ENCODE measurements around the gene RAP1A.

Gene RAP1A

DNA sequence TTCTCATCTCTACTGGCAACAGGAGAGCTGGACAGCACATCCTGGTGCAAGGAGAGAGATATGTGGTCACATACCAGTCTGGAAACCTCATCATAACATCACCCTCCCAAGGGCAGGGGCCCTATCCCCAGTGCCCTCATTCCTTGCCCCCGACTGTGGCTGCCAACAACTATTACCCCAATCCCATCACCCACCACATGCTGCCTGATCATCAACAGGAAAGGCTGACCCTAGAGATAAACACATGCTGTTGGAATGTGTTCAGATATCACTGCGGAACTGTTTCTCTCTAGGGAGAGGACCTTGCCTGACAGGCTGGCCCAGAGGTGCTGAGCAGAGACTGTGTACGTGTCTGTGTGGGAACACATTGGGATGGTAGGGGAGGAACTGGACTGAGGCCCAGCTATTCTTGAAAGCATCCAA, 124.1 kb downstream of the RAP1A start:
- no peak overlapping the region for H3K27ac Mint-ChIP-seq
- no peaks in the 10 kb centered on the region for H3K36me3 Mint-ChIP-seq (ENCODE audit: low read depth)
- peaks cover 45% of the 10 kb centered on the region for H3K27me3 Mint-ChIP-seq (ENCODE audit: low read depth)
- H3K4me1 Mint-ChIP-seq (ENCODE audit: low read depth) = peaks cover 17% of the 10 kb centered on the region
- H3K9me3 Mint-ChIP-seq = no peaks in the 10 kb centered on the region
- no peak overlapping the region for H3K4me3 Mint-ChIP-seq

GRCh38 chr1:111745675-111746613, 126.4 kb downstream of the RAP1A start:
- Mint-ChIP-seq H3K27me3 (ENCODE audit: low read depth) (peaks cover 39% of the 10 kb centered on the region), H3K36me3 (ENCODE audit: low read depth) (no peaks in the 10 kb centered on the region), H3K27ac (no peak overlapping the region)

GRCh38 chr1:111746614-111746999, 127.0 kb downstream of the RAP1A start:
- H3K36me3 Mint-ChIP-seq (ENCODE audit: low read depth) = no peaks in the 10 kb centered on the region
- H3K4me3 Mint-ChIP-seq = no peak overlapping the region
- peaks cover 39% of the 10 kb centered on the region for H3K27me3 Mint-ChIP-seq (ENCODE audit: low read depth)
- H3K9me3 Mint-ChIP-seq = no peaks in the 10 kb centered on the region
- peaks cover 4% of the 10 kb centered on the region for H3K4me1 Mint-ChIP-seq (ENCODE audit: low read depth)
- no peak overlapping the region for H3K27ac Mint-ChIP-seq

More at GRCh38 chr1:111745675-111746613, 126.4 kb downstream of the RAP1A start:
- Mint-ChIP-seq H3K4me1 (ENCODE audit: low read depth) (peaks cover 5% of the 10 kb centered on the region), H3K9me3 (no peaks in the 10 kb centered on the region), H3K4me3 (no peak overlapping the region)

DNA sequence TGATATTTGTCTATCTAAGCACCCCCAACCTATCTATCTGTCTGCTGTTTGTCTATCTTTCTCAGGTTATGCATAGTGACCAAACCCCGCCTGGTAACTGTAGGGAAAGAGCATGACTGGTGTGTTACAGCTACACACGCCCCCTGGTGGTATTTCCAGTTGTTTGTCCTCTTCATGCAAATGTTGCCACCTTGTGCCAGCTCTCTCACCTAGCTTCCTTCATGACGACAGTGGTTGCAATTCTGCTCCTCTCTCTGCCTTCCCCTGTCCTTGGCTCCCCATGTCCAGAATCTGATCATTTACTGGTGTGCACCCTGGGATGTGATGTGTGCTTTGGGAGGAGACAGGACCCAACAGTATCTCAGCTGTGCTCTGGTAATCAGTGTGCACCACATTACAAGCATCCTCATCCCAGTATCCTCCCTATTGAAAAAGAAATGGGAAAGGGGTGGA, 127.7 kb downstream of the RAP1A start:
- Mint-ChIP-seq H3K27me3 (ENCODE audit: low read depth) (peaks cover 37% of the 10 kb centered on the region), H3K4me3 (no peak overlapping the region), H3K36me3 (ENCODE audit: low read depth) (no peaks in the 10 kb centered on the region), H3K27ac (no peak overlapping the region), H3K4me1 (ENCODE audit: low read depth) (peaks cover 6% of the 10 kb centered on the region), H3K9me3 (no peaks in the 10 kb centered on the region)

DNA sequence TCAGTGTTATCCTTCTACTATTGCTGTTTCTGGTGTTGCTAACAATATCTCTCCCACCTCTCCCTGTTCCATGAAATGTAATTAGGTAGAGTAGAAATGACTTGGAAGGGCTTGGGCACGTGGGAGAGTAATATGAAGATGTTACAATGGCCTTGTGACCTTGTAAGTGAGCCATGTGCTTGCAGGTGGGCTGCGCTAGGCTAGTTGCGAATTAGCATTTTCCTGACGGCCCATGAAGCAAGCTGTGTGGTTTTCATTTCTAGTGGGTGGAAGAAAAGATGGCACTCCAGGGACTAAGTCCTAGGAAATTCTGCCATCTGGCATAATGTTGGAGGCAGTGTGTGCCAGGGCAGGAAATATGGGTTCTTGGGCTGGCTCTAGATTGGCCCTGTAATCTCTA, 128.4 kb downstream of the RAP1A start:
- Mint-ChIP-seq H3K36me3 (ENCODE audit: low read depth) (no peaks in the 10 kb centered on the region), H3K27ac (no peak overlapping the region), H3K9me3 (no peaks in the 10 kb centered on the region), H3K4me1 (ENCODE audit: low read depth) (peaks cover 6% of the 10 kb centered on the region), H3K4me3 (no peak overlapping the region), H3K27me3 (ENCODE audit: low read depth) (peaks cover 33% of the 10 kb centered on the region)

DNA sequence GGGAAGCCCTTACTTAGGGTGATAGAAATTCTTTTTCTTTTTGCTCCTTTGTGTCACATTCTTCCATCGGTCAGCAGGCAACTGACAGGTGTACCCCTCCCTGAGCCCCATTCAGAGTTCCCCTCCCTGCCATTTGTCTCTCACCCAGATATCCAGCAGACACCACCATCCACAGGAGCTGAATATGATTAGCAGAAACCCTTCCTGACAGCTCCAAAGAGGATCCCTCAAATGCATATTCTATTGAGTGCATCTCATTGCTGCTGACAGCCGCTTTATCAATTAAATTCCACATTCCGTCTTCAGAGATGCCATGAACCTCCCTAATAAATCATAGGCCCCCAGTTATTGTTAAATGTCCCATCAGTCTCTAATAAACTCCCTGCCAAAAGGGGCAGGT, 130.0 kb downstream of the RAP1A start:
- Mint-ChIP-seq H3K4me3 (no peak overlapping the region), H3K36me3 (ENCODE audit: low read depth) (no peaks in the 10 kb centered on the region), H3K27me3 (ENCODE audit: low read depth) (peaks cover 30% of the 10 kb centered on the region), H3K27ac (no peak overlapping the region), H3K9me3 (no peaks in the 10 kb centered on the region), H3K4me1 (ENCODE audit: low read depth) (peaks cover 9% of the 10 kb centered on the region)

DNA sequence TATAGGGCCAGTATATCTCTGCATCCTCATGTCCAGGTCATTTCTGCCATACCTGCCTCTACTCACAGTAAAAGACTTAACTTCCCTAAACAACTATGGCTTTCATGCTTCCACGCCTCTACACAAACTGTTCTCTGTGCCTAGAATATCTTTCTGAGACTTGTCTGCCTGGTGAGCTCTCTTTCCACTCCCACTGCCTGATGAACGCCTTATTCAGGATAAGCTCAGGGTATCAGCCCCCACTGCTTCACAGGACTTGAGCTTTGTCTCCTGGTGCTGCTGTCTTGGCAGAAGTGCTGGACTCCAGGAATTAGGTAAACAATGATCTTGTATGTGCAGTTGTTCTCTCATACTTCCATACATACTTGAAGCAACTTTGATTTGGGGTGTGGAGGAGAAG, 131.3 kb downstream of the RAP1A start:
- Mint-ChIP-seq H3K36me3 (ENCODE audit: low read depth) (no peaks in the 10 kb centered on the region), H3K4me3 (no peak overlapping the region), H3K9me3 (no peaks in the 10 kb centered on the region), H3K4me1 (ENCODE audit: low read depth) (peaks cover 14% of the 10 kb centered on the region), H3K27ac (no peak overlapping the region), H3K27me3 (ENCODE audit: low read depth) (peaks cover 30% of the 10 kb centered on the region)

DNA sequence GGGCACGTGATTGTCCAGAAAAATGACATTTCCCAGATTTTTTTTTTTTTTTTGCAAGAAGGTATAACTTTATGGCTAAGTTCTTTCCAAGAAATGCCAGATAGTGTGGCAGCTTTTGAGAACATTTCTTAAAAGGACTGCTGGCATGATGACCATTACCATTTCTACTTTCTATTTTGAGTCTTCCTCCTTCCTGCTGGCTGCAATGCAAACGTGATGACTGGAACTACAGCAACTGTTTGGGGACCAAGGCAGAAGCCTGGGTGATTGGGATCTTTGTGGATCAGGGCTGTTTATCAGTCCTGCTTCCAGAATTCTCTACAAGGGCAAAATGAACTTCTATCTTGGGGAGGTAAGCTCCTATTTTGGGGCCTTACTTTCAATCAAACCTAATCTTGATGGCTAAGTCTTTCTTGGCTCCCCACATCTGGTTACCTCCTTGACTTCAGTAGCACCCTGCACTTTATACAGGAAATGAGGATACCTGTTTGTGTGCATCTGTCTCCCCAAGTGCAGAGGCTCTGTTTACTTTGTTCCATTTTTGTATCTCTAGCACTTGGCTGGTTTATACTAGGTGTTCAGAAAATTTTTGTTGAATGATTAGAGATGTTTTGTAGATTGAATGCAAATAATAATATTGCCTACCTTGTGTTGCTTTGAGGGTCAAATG, 132.5 kb downstream of the RAP1A start:
- Mint-ChIP-seq H3K36me3 (ENCODE audit: low read depth) (peaks cover 1% of the 10 kb centered on the region), H3K27ac (no peak overlapping the region), H3K4me1 (ENCODE audit: low read depth) (peaks cover 20% of the 10 kb centered on the region), H3K4me3 (no peak overlapping the region), H3K27me3 (ENCODE audit: low read depth) (peaks cover 30% of the 10 kb centered on the region), H3K9me3 (no peaks in the 10 kb centered on the region)

DNA sequence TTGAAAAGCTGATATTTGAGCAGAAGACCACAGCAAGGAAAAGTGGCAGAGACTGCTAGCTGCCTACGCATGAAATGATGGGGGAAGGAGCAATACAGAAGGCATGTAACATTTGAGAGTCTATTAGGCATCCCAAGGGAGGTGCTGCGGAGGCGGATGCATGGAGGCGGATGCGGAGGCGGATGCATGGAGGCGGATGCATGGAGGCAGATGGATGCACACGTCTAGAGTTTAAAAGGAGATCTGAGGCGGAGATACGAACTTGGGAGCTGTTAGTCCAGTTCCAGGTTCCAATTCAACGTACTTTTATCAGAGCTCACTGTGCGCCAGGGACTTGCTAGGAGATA, 135.4 kb downstream of the RAP1A start:
- Mint-ChIP-seq H3K4me1 (ENCODE audit: low read depth) (peaks cover 27% of the 10 kb centered on the region), H3K27ac (peak overlapping the region; percentile 90), H3K27me3 (ENCODE audit: low read depth) (peaks cover 25% of the 10 kb centered on the region), H3K9me3 (no peaks in the 10 kb centered on the region), H3K4me3 (peak overlapping the region; percentile 89), H3K36me3 (ENCODE audit: low read depth) (peaks cover 10% of the 10 kb centered on the region)

GRCh38 chr1:111755331-111756123, 135.9 kb downstream of the RAP1A start, which contains the start of gene DDX20:
TSS of gene DDX20 (plus strand) at chr1:111755901. CDS start at chr1:111755925, 24 bp downstream.
- Mint-ChIP-seq H3K27ac (peak within 1 kb of the TSS; percentile 99), H3K4me1 (ENCODE audit: low read depth) (peaks cover 30% of the 10 kb centered on the region), H3K36me3 (ENCODE audit: low read depth) (peaks cover 13% of the 10 kb centered on the region), H3K4me3 (peak within 1 kb of the TSS; percentile 89), H3K27me3 (ENCODE audit: low read depth) (peaks cover 24% of the 10 kb centered on the region), H3K9me3 (no peaks in the 10 kb centered on the region)

- Mint-ChIP-seq H3K4me3 (peak overlapping the region; percentile 89), H3K4me1 (ENCODE audit: low read depth) (peaks cover 30% of the 10 kb centered on the region), H3K27me3 (ENCODE audit: low read depth) (peaks cover 18% of the 10 kb centered on the region), H3K27ac (peak overlapping the region; percentile 99), H3K9me3 (no peaks in the 10 kb centered on the region), H3K36me3 (ENCODE audit: low read depth) (peaks cover 13% of the 10 kb centered on the region)
Observed at GRCh38 chr1:111756124-111756513, 136.5 kb downstream of the RAP1A start.

GRCh38 chr1:111758373-111758772, 138.8 kb downstream of the RAP1A start:
- Mint-ChIP-seq H3K9me3 (no peaks in the 10 kb centered on the region), H3K4me1 (ENCODE audit: low read depth) (peaks cover 26% of the 10 kb centered on the region), H3K36me3 (ENCODE audit: low read depth) (peaks cover 26% of the 10 kb centered on the region), H3K4me3 (peak overlapping the region; percentile 36), H3K27me3 (ENCODE audit: low read depth) (peaks cover 5% of the 10 kb centered on the region), H3K27ac (peak overlapping the region; percentile 23)

- Mint-ChIP-seq H3K4me1 (ENCODE audit: low read depth) (peaks cover 20% of the 10 kb centered on the region), H3K4me3 (no peak overlapping the region), H3K9me3 (no peaks in the 10 kb centered on the region), H3K27me3 (ENCODE audit: low read depth) (no peaks in the 10 kb centered on the region), H3K27ac (no peak overlapping the region), H3K36me3 (ENCODE audit: low read depth) (peaks cover 46% of the 10 kb centered on the region)
Observed at GRCh38 chr1:111761717-111762116, 142.1 kb downstream of the RAP1A start.

- no peak overlapping the region for H3K27ac Mint-ChIP-seq
- peaks cover 50% of the 10 kb centered on the region for H3K36me3 Mint-ChIP-seq (ENCODE audit: low read depth)
- H3K9me3 Mint-ChIP-seq = no peaks in the 10 kb centered on the region
- H3K4me3 Mint-ChIP-seq = no peak overlapping the region
- H3K4me1 Mint-ChIP-seq (ENCODE audit: low read depth) = peaks cover 14% of the 10 kb centered on the region
- H3K27me3 Mint-ChIP-seq (ENCODE audit: low read depth) = no peaks in the 10 kb centered on the region
Observed at GRCh38 chr1:111762332-111762731, 142.7 kb downstream of the RAP1A start.
